ENCODE results near the gene FERMT2.

- TF ChIP-seq POLR2AphosphoS5 (IDR thresholded peaks at IDR 0.05; ENCODE audit: low read depth, low read length) (no peak), POLR2A (IDR thresholded peaks at IDR 0.05; ENCODE audit: low read depth, low read length) (no peak), TAF1 (IDR thresholded peaks at IDR 0.05; ENCODE audit: borderline replicate concordance, low read depth, low read length) (no peak)
These were observed 41.5 kb upstream of the FERMT2 start for GRCh38 chr14:52992236-52992870.

Measured in GM12892 (cell line).